Gastroesophageal sphincter (tissue), 4 donors: ENCODE data around the gene BCL2. TPM values are rescaled to one million over a fixed set of nuclear protein-coding genes. Genes with fewer than 3 reads are reported as not detected.
A peak's percentile ranks its signal among the peaks of the same experiment; 100 is the strongest.

ENCODE experiments used
- ATAC-seq: fragments of 150-250 bp; one replicate; pipeline ENCODE4 v1.9.1; 2016; ENCODE audit warnings: mild to moderate bottlenecking, moderate library complexity
- H3K27ac ChIP-seq, 4 donors: fragments of 200-600 bp; sonication (generic) in 3 of 4; 1 replicate in 3 of 4; 2 replicates in 1 of 4; pipeline ENCODE4 v1.5.1; 2016 to 2019
- H3K27me3 ChIP-seq: fragments of 200-600 bp; sonication (generic); one replicate; pipeline ENCODE4 v1.5.1; 2019
- H3K36me3 ChIP-seq, 2 donors: fragments of 200-600 bp; sonication (generic); one replicate each; pipeline ENCODE4 v1.5.1; 2019; ENCODE audit warnings: control low read depth in 1 of 2
- H3K4me1 ChIP-seq, 3 donors: fragments of 200-600 bp; sonication (generic); 1 replicate in 2 of 3; 2 replicates in 1 of 3; pipeline ENCODE4 v1.5.1; 2016 to 2019; ENCODE audit warnings: control low read depth in 2 of 3
- H3K4me3 ChIP-seq, 2 donors: fragments of 200-600 bp; sonication (generic); one replicate each; pipeline ENCODE4 v1.5.1; 2019; ENCODE audit warnings: mild to moderate bottlenecking in 1 of 2, moderate library complexity in 1 of 2
- H3K9me3 ChIP-seq, 3 donors: fragments of 200-600 bp; sonication (generic); one replicate each; pipeline ENCODE4 v1.5.1; 2017 to 2019; ENCODE audit warnings: control low read depth in 2 of 3
- EP300 ChIP-seq: sonication (generic); formaldehyde crosslinking; IDR thresholded peaks from one replicate; pipeline ENCODE4 v1.6.1; 2017; ENCODE audit warnings: antibody characterized with exemption, mild to moderate bottlenecking
- POLR2A ChIP-seq, 2 donors: fragments of 450-650 bp; IDR thresholded peaks; one replicate each; pipeline ENCODE4 v1.6.1; 2017; ENCODE audit warnings: antibody characterized with exemption in 2 of 2, mild to moderate bottlenecking in 2 of 2, moderate library complexity in 1 of 2
- POLR2AphosphoS5 ChIP-seq: sonication (generic); formaldehyde crosslinking; IDR thresholded peaks from one replicate; pipeline ENCODE4 v1.6.1; 2017; ENCODE audit warnings: antibody characterized with exemption
- WGBS, 2 donors: methylation state at CpG; one replicate each; pipeline ENCODE4 v1.1.5; 2018; ENCODE audit warnings: low coverage in 1 of 2; 5-methylcytosine and 5-hydroxymethylcytosine counted together
- total RNA-seq, 4 donors: library from RNA; depleted of rRNA; stranded (reverse); fragments of >200 nt; gene quantifications; one replicate each; pipeline ENCODE4 v1.1.0, GENCODE V29; 2016
- TF ChIP-seq, protein P1 (sequence below), 4 experiments: fragments of 200-600 bp in 2 of 4; fragments of 450-650 bp in 2 of 4; sonication (generic) in 1 of 4; IDR thresholded peaks; one replicate each; pipeline ENCODE4 v1.5.1; 2017 to 2019; ENCODE audit warnings: antibody characterized with exemption in 4 of 4, mild to moderate bottlenecking in 2 of 4, moderate library complexity in 2 of 4

BCL2 gene
- total RNA-seq: 10 to 100 TPM; 31.2 to 41.7 (median 32.7) TPM

DNA sequence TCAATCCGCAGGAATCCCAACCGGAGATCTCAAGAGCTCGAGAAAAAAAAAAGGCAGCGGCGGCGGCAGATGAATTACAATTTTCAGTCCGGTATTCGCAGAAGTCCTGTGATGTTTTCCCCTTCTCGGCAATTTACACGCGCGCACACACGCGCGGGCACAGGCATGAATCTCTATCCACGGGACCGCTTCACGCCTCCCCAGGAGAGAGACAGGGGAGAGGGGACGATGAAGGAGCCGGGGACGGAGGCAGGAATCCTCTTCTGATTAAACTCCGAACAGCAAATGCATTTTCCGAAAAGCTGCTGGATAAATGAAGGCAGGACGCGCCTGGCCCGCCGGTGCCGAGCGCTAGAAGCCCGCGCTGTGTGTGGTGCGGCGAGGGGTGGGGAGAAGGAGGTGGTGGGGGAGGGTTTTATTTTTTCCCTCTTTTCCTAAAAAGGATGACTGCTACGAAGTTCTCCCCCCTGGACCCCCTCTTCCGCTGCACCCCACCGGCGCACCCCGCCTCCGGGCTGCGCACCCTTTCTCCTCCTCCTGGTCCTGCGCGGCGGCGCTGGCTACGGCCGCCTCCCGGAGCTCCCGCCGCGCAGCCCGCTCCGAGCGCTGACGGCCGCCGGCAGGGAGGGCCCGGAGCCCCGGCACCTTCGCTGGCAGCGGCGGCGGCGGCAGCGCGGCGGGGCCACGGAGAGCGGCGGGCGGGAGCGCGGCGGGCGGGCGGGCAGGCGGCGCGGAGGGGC, at the start of gene BCL2:
BCL2 (minus strand) TSS at position 387 of the 740 bp plus-strand sequence.
- TF ChIP-seq POLR2A (IDR thresholded peaks at IDR 0.05): peak; percentile 31 to 32
- TF ChIP-seq, protein P1, sequence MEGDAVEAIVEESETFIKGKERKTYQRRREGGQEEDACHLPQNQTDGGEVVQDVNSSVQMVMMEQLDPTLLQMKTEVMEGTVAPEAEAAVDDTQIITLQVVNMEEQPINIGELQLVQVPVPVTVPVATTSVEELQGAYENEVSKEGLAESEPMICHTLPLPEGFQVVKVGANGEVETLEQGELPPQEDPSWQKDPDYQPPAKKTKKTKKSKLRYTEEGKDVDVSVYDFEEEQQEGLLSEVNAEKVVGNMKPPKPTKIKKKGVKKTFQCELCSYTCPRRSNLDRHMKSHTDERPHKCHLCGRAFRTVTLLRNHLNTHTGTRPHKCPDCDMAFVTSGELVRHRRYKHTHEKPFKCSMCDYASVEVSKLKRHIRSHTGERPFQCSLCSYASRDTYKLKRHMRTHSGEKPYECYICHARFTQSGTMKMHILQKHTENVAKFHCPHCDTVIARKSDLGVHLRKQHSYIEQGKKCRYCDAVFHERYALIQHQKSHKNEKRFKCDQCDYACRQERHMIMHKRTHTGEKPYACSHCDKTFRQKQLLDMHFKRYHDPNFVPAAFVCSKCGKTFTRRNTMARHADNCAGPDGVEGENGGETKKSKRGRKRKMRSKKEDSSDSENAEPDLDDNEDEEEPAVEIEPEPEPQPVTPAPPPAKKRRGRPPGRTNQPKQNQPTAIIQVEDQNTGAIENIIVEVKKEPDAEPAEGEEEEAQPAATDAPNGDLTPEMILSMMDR (IDR thresholded peaks at IDR 0.05): peak in 1 of 4 experiments; percentile 18
- peak; percentile 69 for TF ChIP-seq POLR2AphosphoS5
- TF ChIP-seq EP300: no peak
- 0% methylated on average over 1 to 17 of the region's 78 CpGs for WGBS, 2 donors
- Histone ChIP-seq H3K9me3 (no peaks in the 10 kb centered on the region), H3K4me1 (peaks cover 0 to 53% (median 4%) of the 10 kb centered on the region in 3 donors), H3K36me3 (no peaks in the 10 kb centered on the region), H3K27me3 (no peaks in the 10 kb centered on the region), H3K4me3 (peak within 1 kb of the TSS; percentile 57 to 92), H3K27ac (peak within 1 kb of the TSS; percentile 67 to 93 (median 91))
- ATAC-seq: peak; percentile 45

DNA sequence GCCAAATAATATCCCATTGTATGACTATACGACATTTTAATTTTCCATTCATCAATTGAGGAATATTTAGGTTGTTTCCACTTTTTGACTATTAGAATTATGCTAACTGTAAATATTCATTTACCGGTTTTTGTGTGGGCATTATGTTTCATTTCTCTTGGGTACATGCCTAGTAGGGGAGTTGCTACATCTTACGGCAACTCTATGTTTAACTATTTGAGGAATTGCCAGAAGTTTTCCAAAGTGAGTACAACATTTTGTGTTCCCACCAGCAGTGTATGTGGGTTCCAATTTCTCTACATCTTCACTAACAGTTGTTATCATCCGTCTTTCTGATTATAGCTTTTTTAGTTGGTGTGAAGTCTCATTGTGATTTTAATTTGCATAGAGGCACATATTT, 49.0 kb upstream of the BCL2 start:
- TF ChIP-seq EP300: no peak
- TF ChIP-seq POLR2AphosphoS5: no peak
- no peak for ATAC-seq
- Histone ChIP-seq H3K4me1 (peaks cover 0 to 34% (median 9%) of the 10 kb centered on the region in 3 donors), H3K27me3 (no peaks in the 10 kb centered on the region), H3K27ac (no peak overlapping the region), H3K4me3 (peak overlapping the region in 1 of 2 donors; percentile 98), H3K36me3 (no peaks in the 10 kb centered on the region), H3K9me3 (no peaks in the 10 kb centered on the region)
- WGBS, 2 donors: 62 to 74% methylated on average over 4 of the region's 4 CpGs

DNA sequence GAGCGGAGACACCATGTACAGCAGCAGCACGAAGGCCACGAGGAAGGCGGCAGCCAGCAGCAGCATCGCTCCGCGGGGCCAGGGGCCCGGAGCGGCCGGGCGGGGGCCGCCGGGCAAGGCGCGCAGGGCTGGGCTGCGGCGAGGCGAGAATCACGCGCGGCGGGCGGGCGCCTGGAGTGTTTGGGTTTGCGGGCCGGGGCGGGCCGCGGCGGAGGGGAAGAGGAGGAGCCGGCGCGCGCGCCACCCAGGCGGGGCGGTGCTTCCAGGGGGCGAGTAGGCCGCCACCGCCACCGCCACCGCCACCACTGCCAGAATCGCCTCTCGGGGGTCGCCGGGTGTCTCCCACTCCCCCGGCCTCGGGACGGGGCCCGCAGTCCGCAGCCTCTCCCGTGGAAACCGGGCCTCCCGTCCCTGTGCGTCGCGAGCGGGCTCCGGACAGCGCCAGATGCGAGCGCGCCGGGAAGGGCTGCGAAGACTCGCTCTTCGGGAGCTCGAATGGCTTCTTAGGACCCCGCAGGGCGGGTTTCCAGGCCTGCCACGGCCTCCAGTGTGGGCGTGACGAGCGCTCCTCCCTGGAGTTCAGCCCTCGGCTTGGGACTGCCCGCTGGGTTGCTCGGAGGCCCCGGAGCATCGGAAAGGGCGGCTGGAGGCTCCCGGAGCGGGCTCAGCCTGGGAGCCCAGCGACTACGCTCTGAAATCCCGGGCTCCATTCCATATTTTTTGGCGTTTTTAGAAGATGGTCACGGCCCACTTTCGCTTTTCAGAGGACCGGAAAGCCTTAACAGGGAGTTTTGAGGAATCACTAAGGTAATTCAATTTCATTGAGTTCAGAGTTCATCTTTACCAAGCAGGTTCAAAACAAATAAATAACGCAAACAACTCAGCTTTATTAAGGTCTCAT, 47.7 kb upstream of the BCL2 start, which contains the start of gene KDSR:
KDSR (minus strand) TSS at position 154 of the 901 bp plus-strand sequence; CDS start at position 66, 88 bp downstream.
- Histone ChIP-seq H3K36me3 (peaks cover 0 to 6% of the 10 kb centered on the region in 2 donors), H3K9me3 (no peaks in the 10 kb centered on the region), H3K27ac (peak within 1 kb of the TSS; percentile 92 to 100 (median 98)), H3K27me3 (no peaks in the 10 kb centered on the region), H3K4me3 (peak within 1 kb of the TSS; percentile 76 to 98), H3K4me1 (peaks cover 0 to 34% (median 9%) of the 10 kb centered on the region in 3 donors)
- peak; percentile 98 for ATAC-seq
- 0% methylated on average over 5 to 10 of the region's 90 CpGs for WGBS, 2 donors
- peak; percentile 59 for TF ChIP-seq POLR2AphosphoS5
- TF ChIP-seq, protein P1 (IDR thresholded peaks at IDR 0.05): peak in 1 of 4 experiments; percentile 17
- TF ChIP-seq POLR2A (IDR thresholded peaks at IDR 0.05): peak; percentile 73 to 89
- TF ChIP-seq EP300: no peak

DNA sequence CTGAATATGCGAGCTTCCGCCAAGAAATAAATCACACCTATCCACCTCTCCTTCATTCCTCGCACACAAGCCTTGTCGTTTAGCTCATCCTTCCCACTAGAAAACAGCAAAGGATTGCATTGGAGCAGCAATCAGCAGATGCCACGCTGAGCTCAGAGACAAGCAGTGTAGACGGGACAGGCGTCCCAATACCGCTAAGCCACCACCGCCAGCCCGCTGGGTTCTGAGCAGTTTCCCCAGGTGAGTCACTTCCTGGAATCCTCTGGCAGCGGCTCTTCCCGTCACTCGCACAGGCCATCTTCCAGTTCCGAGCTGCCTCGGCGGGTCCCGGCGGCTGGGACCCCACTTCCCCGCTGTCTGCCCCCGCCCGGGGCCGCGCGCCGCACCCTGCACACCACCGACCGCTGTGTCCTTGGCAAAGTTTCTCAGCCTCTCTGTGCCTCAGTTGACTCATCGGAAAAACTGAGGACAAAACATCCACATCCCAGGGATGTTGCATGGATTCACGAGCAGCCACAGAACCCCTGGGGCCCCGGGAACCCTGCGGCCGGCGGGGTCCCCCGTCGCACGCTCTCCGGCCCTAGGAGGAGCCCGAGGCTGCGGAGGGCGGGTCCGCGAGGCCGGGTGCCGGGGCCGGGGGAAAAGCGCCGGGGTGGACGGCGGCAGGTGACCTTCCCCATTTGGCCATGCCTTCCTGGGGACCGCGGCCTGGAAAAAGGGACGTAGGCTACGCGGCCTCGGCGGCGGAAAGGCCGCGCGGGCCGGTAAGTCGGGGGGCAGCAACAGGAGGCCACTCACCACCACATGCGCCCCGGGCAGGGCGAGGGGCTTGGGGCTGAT, 46.9 kb upstream of the BCL2 start:
- peak overlapping the region; percentile 76 to 98 for H3K4me3 ChIP-seq
- H3K36me3 ChIP-seq: peaks cover 0 to 15% of the 10 kb centered on the region in 2 donors
- peak overlapping the region; percentile 92 to 100 (median 98) for H3K27ac ChIP-seq
- peaks cover 0 to 34% (median 9%) of the 10 kb centered on the region in 3 donors for H3K4me1 ChIP-seq
- ATAC-seq: peak; percentile 24
- no peaks in the 10 kb centered on the region for H3K27me3 ChIP-seq
- 0 to 2% methylated on average over 6 to 11 of the region's 65 CpGs for WGBS, 2 donors
- TF ChIP-seq POLR2A (IDR thresholded peaks at IDR 0.05) (no peak), POLR2AphosphoS5 (peak; percentile 62), EP300 (no peak)
- H3K9me3 ChIP-seq: no peaks in the 10 kb centered on the region

DNA sequence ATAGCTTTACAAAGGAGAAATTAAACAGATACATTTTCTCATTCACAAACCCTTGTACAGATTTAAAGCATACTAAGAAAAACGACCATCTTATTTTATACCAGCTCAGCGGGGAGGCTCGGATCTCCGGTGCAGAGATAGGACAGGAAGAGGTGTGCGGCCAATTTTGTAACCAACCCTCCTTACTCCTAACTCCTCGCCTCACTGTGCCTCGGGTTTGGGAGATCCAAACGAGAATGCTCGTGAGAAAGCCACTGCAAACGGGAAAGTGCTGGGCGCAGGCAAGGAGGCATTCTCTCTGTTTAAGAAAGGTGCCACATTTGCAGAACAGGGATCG, 46.3 kb upstream of the BCL2 start:
- H3K4me1 ChIP-seq: peaks cover 0 to 34% (median 9%) of the 10 kb centered on the region in 3 donors
- H3K27ac ChIP-seq: peak overlapping the region in 3 of 4 donors; percentile 96 to 100 (median 99)
- TF ChIP-seq POLR2A (IDR thresholded peaks at IDR 0.05): no peak
- no peak for TF ChIP-seq POLR2AphosphoS5
- TF ChIP-seq EP300: no peak
- TF ChIP-seq, protein P1 (IDR thresholded peaks at IDR 0.05): no peak
- peaks cover 0 to 20% of the 10 kb centered on the region in 2 donors for H3K36me3 ChIP-seq
- no peak for ATAC-seq
- 1 to 2% methylated on average over 5 to 10 of the region's 12 CpGs for WGBS, 2 donors
- H3K9me3 ChIP-seq: no peaks in the 10 kb centered on the region
- H3K27me3 ChIP-seq: no peaks in the 10 kb centered on the region
- H3K4me3 ChIP-seq: peak overlapping the region; percentile 76 to 98
